Lower leg skin (tissue), 3 donors: ENCODE measurements around the gene PCSK6.

Source experiments
- CTCF ChIP-seq, 3 donors: fragments of 450-650 bp; IDR thresholded peaks; one replicate each; pipeline ENCODE4 v1.5.1; 2016; ENCODE audit warnings: antibody characterized with exemption in 3 of 3, mild to moderate bottlenecking in 3 of 3, moderate library complexity in 2 of 3
- POLR2A ChIP-seq, 2 donors: fragments of 450-650 bp; IDR thresholded peaks; one replicate each; pipeline ENCODE4 v1.6.1; 2016 to 2017; ENCODE audit warnings: antibody characterized with exemption in 2 of 2, mild to moderate bottlenecking in 1 of 2, moderate library complexity in 1 of 2

DNA sequence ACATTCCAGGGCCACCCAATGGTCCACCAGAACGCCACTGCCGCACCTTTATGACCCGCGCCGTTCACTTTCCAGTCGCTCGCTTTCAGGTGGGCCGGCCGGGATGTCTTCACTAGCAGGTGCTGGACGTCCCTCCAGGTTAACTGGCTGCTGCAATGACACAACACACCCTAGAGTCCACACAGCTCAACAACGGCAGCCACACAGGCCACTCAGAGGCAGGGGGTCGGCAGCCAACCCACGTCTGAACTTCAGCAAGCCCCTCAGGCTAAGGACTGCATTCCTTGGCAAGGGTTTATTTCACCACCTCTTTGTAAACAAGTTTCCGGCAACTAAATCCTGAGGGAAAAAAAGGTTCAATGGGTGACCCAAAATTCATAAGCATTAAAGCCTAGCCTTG lies 105.2 kb downstream of the PCSK6 start:
- no peak for TF ChIP-seq CTCF (IDR thresholded peaks at IDR 0.05)
- no peak for TF ChIP-seq POLR2A (IDR thresholded peaks at IDR 0.05)
